Thoracic aorta (tissue), 2 donors: ENCODE results near the gene MEF2B. TPM values are rescaled to one million over a fixed set of nuclear protein-coding genes. Genes with fewer than 3 reads are reported as not detected.

Source experiments
- ATAC-seq: fragments of 150-250 bp; one replicate; pipeline ENCODE4 v1.8.0; 2017; ENCODE audit warnings: low read depth; ENCODE audit not compliant: insufficient number of reproducible peaks, low FRiP score
- DNase-seq: peaks from one replicate; pipeline ENCODE4 v3.0.0-alpha.2; 2020; ENCODE audit warnings: low spot score
- H3K27ac ChIP-seq, 2 donors: fragments of 200-600 bp; sonication (generic); 1 replicate in 1 of 2; 2 replicates in 1 of 2; pipeline ENCODE4 v1.5.1; 2016; ENCODE audit warnings: mild to moderate bottlenecking in 2 of 2, moderate library complexity in 2 of 2
- H3K27me3 ChIP-seq: fragments of 200-600 bp; sonication (generic); replicated peaks from 2 replicates; pipeline ENCODE4 v1.6.0; 2016; ENCODE audit warnings: mild to moderate bottlenecking; ENCODE audit not compliant: insufficient read depth
- H3K36me3 ChIP-seq: fragments of 200-600 bp; sonication (generic); one replicate; pipeline ENCODE4 v1.5.1; 2016
- H3K4me1 ChIP-seq, 2 donors: fragments of 200-600 bp; sonication (generic); 1 replicate in 1 of 2; 2 replicates in 1 of 2; pipeline versions ENCODE4 v1.5.1 to v1.6.0; 2016; ENCODE audit warnings: low read depth in 2 of 2, mild to moderate bottlenecking in 1 of 2; ENCODE audit not compliant: control insufficient read depth in 1 of 2
- H3K4me3 ChIP-seq: fragments of 200-600 bp; sonication (generic); 2 replicates; pipeline ENCODE4 v1.5.1; 2016; ENCODE audit warnings: mild to moderate bottlenecking
- H3K9me3 ChIP-seq: fragments of 200-600 bp; sonication (generic); 2 replicates; pipeline ENCODE4 v1.5.1; 2016
- total RNA-seq, 2 donors: library from RNA; depleted of rRNA; stranded (reverse); fragments of >200 nt; gene quantifications; one replicate each; pipeline versions ENCODE4 v1.1.0 to v1.2.3, GENCODE V29; 2016
- TF ChIP-seq, protein P1 (sequence below): fragments of 200-600 bp; sonication (generic); IDR thresholded peaks from one replicate; pipeline ENCODE4 v1.5.1; 2019; ENCODE audit warnings: antibody characterized with exemption

MEF2B gene
- total RNA-seq, 2 donors from 2014 or later, result 1.5 to 2.0 TPM

DNA sequence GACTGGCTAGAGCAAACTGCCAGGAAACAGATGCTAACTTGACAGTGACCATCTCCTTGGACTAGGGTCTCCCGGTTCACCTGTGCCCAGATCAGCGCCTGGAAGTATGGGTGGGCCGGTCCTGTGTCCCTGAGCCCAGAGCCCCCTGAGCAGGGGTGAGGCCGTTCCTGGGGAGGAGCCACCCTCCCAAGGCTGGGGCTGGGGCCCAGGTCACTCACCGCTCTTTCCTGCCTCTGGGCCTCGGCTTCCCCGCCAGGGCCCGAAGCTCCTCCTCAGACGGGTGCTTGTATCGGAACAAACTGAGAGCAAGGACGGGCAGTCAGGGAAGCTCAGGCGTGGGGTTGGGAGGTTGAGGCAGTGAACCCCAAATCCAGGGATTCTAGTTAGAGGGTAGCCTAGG lies 37.2 kb downstream of the MEF2B start:
- no peak for DNase-seq
- no peak overlapping the region for H3K27ac ChIP-seq
- no peaks in the 10 kb centered on the region for H3K36me3 ChIP-seq
- H3K9me3 ChIP-seq, result peaks cover 9% of the 10 kb centered on the region
- no peak for ATAC-seq
- H3K4me1 ChIP-seq, result peaks cover 10% of the 10 kb centered on the region in 2 donors
- TF ChIP-seq, protein P1, sequence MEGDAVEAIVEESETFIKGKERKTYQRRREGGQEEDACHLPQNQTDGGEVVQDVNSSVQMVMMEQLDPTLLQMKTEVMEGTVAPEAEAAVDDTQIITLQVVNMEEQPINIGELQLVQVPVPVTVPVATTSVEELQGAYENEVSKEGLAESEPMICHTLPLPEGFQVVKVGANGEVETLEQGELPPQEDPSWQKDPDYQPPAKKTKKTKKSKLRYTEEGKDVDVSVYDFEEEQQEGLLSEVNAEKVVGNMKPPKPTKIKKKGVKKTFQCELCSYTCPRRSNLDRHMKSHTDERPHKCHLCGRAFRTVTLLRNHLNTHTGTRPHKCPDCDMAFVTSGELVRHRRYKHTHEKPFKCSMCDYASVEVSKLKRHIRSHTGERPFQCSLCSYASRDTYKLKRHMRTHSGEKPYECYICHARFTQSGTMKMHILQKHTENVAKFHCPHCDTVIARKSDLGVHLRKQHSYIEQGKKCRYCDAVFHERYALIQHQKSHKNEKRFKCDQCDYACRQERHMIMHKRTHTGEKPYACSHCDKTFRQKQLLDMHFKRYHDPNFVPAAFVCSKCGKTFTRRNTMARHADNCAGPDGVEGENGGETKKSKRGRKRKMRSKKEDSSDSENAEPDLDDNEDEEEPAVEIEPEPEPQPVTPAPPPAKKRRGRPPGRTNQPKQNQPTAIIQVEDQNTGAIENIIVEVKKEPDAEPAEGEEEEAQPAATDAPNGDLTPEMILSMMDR, result no peak
- H3K27me3 ChIP-seq, result no peaks in the 10 kb centered on the region
- no peak overlapping the region for H3K4me3 ChIP-seq

DNA sequence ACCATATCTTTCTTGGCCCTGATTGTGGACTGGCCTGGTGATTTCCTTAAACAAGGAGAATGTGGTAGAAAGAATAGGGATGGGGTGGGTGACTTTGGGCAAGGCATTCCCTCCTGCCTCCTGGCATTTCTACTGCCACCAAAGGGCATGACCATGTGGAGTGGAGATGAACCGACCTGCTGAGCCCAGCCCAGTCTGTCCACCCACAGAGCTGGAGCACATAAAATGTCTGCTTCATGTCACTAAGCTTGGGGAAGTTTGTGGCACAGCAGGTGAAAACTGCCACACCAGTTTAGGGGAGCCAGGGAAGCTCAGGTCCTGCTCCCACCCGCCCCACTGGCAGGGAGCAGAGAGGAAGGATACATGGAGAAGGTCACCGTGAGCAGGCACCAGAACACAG lies 38.1 kb downstream of the MEF2B start:
- H3K4me1 ChIP-seq, result peaks cover under 1% of the 10 kb centered on the region in 2 donors
- H3K27ac ChIP-seq, result no peak overlapping the region
- H3K9me3 ChIP-seq, result peaks cover 9% of the 10 kb centered on the region
- TF ChIP-seq, protein P1, result no peak
- H3K36me3 ChIP-seq, result no peaks in the 10 kb centered on the region
- no peaks in the 10 kb centered on the region for H3K27me3 ChIP-seq
- no peak overlapping the region for H3K4me3 ChIP-seq
- DNase-seq, result no peak
- no peak for ATAC-seq

DNA sequence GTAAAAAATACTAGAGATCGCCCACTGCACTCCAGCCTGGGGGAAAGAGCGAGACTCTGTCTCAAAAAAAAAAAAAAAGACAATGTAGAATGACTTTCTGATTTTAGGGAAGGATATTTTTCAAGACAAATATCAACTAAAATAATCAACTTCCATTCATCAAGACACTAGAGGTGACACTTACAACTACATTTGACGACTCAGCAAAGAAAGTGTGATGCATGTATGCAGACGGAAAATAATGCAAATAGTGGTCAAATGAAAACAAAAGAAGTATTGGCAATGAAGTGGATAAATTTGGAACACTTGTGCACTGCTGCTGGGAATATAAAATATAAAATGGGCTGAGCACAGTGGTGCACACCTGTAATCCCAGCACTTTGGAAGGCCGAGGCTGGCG lies 44.0 kb downstream of the MEF2B start:
- Histone ChIP-seq H3K9me3 (no peaks in the 10 kb centered on the region), H3K4me3 (no peak overlapping the region), H3K36me3 (peaks cover 5% of the 10 kb centered on the region), H3K4me1 (no peaks in the 10 kb centered on the region), H3K27me3 (no peaks in the 10 kb centered on the region), H3K27ac (no peak overlapping the region)
- TF ChIP-seq, protein P1, result no peak
- DNase-seq, result no peak
- no peak for ATAC-seq

DNA sequence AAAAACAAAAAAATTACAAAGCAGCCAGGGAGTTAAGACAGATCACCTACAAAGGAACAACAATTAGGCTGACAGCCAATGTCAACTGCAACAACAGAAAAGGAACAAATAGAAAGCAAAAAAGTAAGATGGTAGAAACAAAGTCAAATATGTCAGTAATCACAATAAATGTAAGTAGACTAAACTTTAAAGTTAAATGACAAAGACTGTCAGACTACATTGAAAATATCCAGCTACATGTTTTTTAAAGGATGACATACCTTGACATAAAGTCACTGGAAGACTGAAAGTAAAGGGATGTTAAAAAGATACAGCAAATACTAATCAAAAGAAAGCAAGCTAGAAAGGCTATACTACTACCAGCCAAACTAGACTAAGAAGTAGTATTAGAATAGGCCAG lies 46.7 kb downstream of the MEF2B start:
- ATAC-seq (no peak), DNase-seq (no peak)
- no peaks in the 10 kb centered on the region for H3K4me1 ChIP-seq
- no peak overlapping the region for H3K27ac ChIP-seq
- TF ChIP-seq, protein P1, result no peak
- no peaks in the 10 kb centered on the region for H3K27me3 ChIP-seq
- no peaks in the 10 kb centered on the region for H3K9me3 ChIP-seq
- no peak overlapping the region for H3K4me3 ChIP-seq
- H3K36me3 ChIP-seq, result peaks cover 13% of the 10 kb centered on the region

DNA sequence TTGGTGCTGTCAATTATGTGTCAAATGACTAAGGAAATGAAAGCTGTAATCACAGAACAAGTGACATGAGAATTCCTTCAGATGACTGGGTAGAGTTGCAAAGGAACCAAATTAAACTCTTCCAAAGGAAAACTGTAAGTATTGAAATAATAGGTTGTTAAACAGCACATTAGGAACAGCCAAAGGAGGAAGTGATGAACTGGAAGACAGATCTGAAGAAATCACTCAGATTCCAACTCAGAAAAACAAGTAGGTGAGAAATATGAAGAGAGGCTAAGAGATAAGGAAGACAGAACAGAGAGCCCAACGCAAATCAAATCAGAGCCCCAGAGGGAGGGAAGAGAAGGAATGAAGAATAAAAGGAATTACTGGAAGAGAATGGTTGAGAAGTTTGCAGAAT lies 47.2 kb downstream of the MEF2B start:
- Histone ChIP-seq H3K9me3 (no peaks in the 10 kb centered on the region), H3K4me1 (no peaks in the 10 kb centered on the region), H3K27ac (no peak overlapping the region), H3K27me3 (no peaks in the 10 kb centered on the region), H3K4me3 (no peak overlapping the region), H3K36me3 (peaks cover 13% of the 10 kb centered on the region)
- TF ChIP-seq, protein P1, result no peak
- DNase-seq (no peak), ATAC-seq (no peak)
